HG03064 (cell line): Measurements from ENCODE around the gene BOK.

Source experiments
- ATAC-seq: cut with Tn5 transposase; IDR thresholded peaks from one replicate; pipeline ENCODE4 v1.9.1; 2021; ENCODE audit warnings: low read depth; ENCODE audit not compliant: unreplicated experiment

BOK gene

DNA sequence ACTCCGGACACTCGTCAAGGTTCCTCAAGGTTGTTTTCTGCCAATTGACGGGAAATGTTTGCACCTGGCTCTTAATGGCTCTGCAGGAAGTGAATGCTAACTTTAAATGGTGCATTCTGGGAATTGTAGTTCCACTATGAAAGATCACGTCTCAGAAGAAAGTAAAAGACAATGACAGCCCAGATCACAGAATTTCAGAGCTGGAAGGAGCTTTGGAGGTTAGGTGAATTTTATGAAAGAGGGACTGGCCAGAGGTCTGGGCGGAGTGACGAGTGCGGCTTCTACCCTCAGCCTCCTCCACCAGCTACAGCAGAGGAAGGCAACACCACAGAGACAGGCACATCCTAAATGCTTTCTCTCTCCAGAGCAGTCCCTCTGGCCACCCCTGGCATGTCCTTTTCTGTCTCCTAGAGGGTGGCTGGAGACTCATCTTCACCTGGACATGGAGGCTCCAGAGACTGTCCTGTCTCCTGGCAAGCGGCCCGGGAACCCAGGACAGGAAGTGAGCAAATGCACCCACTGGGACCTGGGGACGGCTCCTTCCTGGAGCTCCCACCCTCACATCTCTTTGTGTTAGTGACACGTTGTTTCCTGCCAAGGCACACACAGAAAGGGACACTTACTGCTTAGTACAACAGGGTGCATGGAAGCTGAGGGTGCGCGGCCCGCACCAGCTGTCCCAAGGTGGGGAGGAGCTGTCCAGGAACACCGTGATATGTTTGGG, 59.0 kb downstream of the BOK start:
- ATAC-seq: no peak

- no peak for ATAC-seq
These were observed 59.8 kb downstream of the BOK start for GRCh38 chr2:241618296-241618805.

GRCh38 chr2:241618829-241619228, 60.3 kb downstream of the BOK start:
- no peak for ATAC-seq

DNA sequence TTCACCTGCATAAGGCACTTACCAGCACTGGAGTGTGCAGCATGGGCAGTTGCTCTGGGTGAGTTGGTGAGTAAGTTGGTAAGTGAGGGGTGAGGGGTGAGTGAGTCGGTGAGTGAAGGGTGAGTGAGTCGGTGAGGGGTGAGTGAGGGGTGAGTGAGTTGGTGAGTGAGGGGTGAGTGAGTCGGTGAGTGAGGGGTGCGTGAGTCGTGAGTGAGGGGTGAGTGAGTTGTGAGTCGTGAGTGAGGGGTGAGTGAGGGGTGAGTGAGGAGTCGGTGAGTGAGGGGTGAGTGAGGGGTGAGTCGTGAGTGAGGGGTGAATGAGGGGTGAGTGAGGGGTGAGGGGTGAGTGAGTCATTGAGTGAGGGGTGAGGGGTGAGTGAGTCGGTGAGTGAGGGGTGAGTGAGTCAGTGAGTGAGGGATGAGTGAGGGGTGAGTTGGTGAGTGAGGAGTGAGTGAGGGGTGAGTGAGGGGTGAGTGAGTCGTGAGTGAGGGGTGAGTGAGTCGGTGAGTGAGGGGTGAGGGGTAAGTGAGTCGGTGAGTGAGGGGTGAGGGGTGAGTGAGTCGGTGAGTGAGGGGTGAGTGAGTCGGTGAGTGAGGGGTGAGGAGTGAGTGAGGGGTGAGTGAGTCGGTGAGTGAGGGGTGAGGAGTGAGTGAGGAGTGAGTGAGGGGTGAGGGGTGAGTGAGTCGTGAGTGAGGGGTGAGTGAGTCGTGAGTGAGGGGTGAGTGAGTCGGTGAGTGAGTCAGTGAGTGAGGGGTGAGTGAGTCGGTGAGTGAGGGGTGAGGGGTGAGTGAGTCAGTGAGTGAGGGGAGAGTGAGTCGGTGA, 61.3 kb downstream of the BOK start:
- no peak for ATAC-seq

DNA sequence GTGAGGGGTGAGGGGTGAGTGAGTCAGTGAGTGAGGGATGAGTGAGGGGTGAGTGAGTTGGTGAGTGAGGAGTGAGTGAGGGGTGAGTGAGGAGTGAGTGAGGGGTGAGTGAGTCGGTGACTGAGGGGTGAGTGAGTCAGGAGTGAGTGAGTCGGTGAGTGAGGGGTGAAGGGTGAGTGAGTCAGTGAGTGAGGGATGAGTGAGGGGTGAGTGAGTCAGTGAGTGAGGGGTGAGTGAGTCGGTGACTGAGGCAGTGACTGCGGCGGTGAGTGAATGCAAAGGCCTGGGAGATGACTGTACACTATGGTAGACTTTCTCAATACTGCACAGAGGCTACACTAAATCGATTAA, 61.8 kb downstream of the BOK start:
- ATAC-seq: no peak
